Astrocyte (in vitro differentiated cells and primary cell): Measurements from ENCODE around the gene HYDIN. TPM values are rescaled to one million over a fixed set of nuclear protein-coding genes. Genes with fewer than 3 reads are reported as not detected.

Experiments
- DNase-seq: peaks from one replicate; pipeline ENCODE4 v3.0.0-alpha.2; 2010; ENCODE audit warnings: low read depth
- FAIRE-seq: peaks from 2 replicates; lab custom pipeline; 2011; peaks lifted over from hg19 to GRCh38; lab: Jason Lieb, UNC
- H2AFZ ChIP-seq: 2 replicates; pipeline ENCODE4 v1.6.0; 2012; ENCODE audit warnings: low read depth, low read length, inconsistent platforms
- H3K27ac ChIP-seq: 2 replicates; pipeline ENCODE4 v1.5.1; 2011; ENCODE audit warnings: low read depth, low read length, inconsistent platforms
- H3K27me3 ChIP-seq: 2 replicates; pipeline ENCODE4 v1.6.0; 2011; ENCODE audit warnings: low read length, inconsistent platforms; ENCODE audit not compliant: insufficient read depth
- H3K36me3 ChIP-seq: 2 replicates; pipeline ENCODE4 v1.5.1; 2011; ENCODE audit warnings: low read length, inconsistent platforms; ENCODE audit not compliant: insufficient read depth
- H3K4me1 ChIP-seq: 2 replicates; pipeline ENCODE4 v1.5.1; 2011; ENCODE audit warnings: low read length, inconsistent platforms; ENCODE audit not compliant: insufficient read depth
- H3K4me2 ChIP-seq: 2 replicates; pipeline ENCODE4 v1.6.0; 2012; ENCODE audit warnings: low read length, inconsistent platforms
- H3K4me3 ChIP-seq: 2 replicates; pipeline ENCODE4 v1.5.1; 2011; ENCODE audit warnings: low read depth, mild to moderate bottlenecking, low read length, inconsistent platforms; ENCODE audit not compliant: insufficient read depth
- H3K79me2 ChIP-seq: 2 replicates; pipeline ENCODE4 v1.6.0; 2012; ENCODE audit warnings: mild to moderate bottlenecking, low read length, inconsistent platforms; ENCODE audit not compliant: insufficient read depth
- H3K9ac ChIP-seq: 2 replicates; pipeline ENCODE4 v1.6.0; 2012; ENCODE audit warnings: mild to moderate bottlenecking, low read length, inconsistent platforms
- H3K9me3 ChIP-seq: 2 replicates; pipeline ENCODE4 v1.5.1; 2012; ENCODE audit warnings: low read depth, mild to moderate bottlenecking, low read length, inconsistent platforms; ENCODE audit not compliant: insufficient read depth
- H4K20me1 ChIP-seq: 2 replicates; pipeline ENCODE4 v1.6.0; 2012; ENCODE audit warnings: low read length, inconsistent platforms; ENCODE audit not compliant: insufficient read depth
- H3K27ac Mint-ChIP-seq: one replicate; pipeline ENCODE4 v1.8.0; 2021; ENCODE audit warnings: mild to moderate bottlenecking, mixed read lengths; ENCODE audit not compliant: unreplicated experiment
- H3K27me3 Mint-ChIP-seq: one replicate; pipeline ENCODE4 v1.8.0; 2021; ENCODE audit warnings: low read depth, mixed read lengths; ENCODE audit not compliant: unreplicated experiment
- H3K36me3 Mint-ChIP-seq: one replicate; pipeline ENCODE4 v1.8.0; 2021; ENCODE audit warnings: low read depth, mixed read lengths; ENCODE audit not compliant: unreplicated experiment
- H3K4me1 Mint-ChIP-seq: one replicate; pipeline ENCODE4 v1.8.0; 2021; ENCODE audit warnings: low read depth, mixed read lengths; ENCODE audit not compliant: unreplicated experiment
- H3K4me3 Mint-ChIP-seq: one replicate; pipeline ENCODE4 v1.8.0; 2021; ENCODE audit warnings: mild to moderate bottlenecking, moderate library complexity, mixed read lengths; ENCODE audit not compliant: unreplicated experiment
- H3K9me3 Mint-ChIP-seq: one replicate; pipeline ENCODE4 v1.8.0; 2021; ENCODE audit warnings: mild to moderate bottlenecking, mixed read lengths; ENCODE audit not compliant: unreplicated experiment
- EZH2 ChIP-seq: IDR thresholded peaks from 2 replicates; pipeline ENCODE4 v1.6.1; 2012; ENCODE audit warnings: mild to moderate bottlenecking, low read length, inconsistent platforms; ENCODE audit not compliant: insufficient read depth
- total RNA-seq: library from RNA; stranded (reverse); gene quantifications from 2 replicates; pipeline ENCODE4 v1.2.1, GENCODE V29; 2021
- TF ChIP-seq, protein P1 (sequence below): IDR thresholded peaks from 2 replicates; pipeline ENCODE4 v1.5.1; 2011; ENCODE audit warnings: low read depth, mild to moderate bottlenecking, inconsistent platforms, low read length, moderate library complexity; ENCODE audit not compliant: insufficient read depth

Gene HYDIN
- total RNA-seq, 1 donor from 2014 or later: 1.4 TPM

- Mint-ChIP-seq H3K4me3 (no peak overlapping the region), H3K9me3 (peaks cover 19% of the 10 kb centered on the region), H3K27ac (no peak overlapping the region), H3K27me3 (no peaks in the 10 kb centered on the region), H3K4me1 (peaks cover 4% of the 10 kb centered on the region), H3K36me3 (peaks cover 4% of the 10 kb centered on the region)
- DNase-seq (no peak), FAIRE-seq (no peak)
- Histone ChIP-seq H3K9ac (no peak overlapping the region), H3K36me3 (no peaks in the 10 kb centered on the region), H3K4me3 (no peak overlapping the region), H4K20me1 (no peaks in the 10 kb centered on the region), H3K27ac (no peak overlapping the region), H3K4me1 (no peaks in the 10 kb centered on the region), H3K79me2 (no peaks in the 10 kb centered on the region), H3K4me2 (no peak overlapping the region), H3K27me3 (no peaks in the 10 kb centered on the region), H2AFZ (no peak overlapping the region), H3K9me3 (peaks cover 3% of the 10 kb centered on the region)
- TF ChIP-seq EZH2: no peak
- TF ChIP-seq, protein P1, sequence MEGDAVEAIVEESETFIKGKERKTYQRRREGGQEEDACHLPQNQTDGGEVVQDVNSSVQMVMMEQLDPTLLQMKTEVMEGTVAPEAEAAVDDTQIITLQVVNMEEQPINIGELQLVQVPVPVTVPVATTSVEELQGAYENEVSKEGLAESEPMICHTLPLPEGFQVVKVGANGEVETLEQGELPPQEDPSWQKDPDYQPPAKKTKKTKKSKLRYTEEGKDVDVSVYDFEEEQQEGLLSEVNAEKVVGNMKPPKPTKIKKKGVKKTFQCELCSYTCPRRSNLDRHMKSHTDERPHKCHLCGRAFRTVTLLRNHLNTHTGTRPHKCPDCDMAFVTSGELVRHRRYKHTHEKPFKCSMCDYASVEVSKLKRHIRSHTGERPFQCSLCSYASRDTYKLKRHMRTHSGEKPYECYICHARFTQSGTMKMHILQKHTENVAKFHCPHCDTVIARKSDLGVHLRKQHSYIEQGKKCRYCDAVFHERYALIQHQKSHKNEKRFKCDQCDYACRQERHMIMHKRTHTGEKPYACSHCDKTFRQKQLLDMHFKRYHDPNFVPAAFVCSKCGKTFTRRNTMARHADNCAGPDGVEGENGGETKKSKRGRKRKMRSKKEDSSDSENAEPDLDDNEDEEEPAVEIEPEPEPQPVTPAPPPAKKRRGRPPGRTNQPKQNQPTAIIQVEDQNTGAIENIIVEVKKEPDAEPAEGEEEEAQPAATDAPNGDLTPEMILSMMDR: no peak
These were observed 32.1 kb downstream of the HYDIN start for GRCh38 chr16:71198408-71198807.

- Histone ChIP-seq H3K9ac (no peak overlapping the region), H3K36me3 (no peaks in the 10 kb centered on the region), H3K79me2 (no peaks in the 10 kb centered on the region), H4K20me1 (no peaks in the 10 kb centered on the region), H3K27ac (no peak overlapping the region), H2AFZ (no peak overlapping the region), H3K4me3 (no peak overlapping the region), H3K4me1 (no peaks in the 10 kb centered on the region), H3K9me3 (no peaks in the 10 kb centered on the region), H3K27me3 (no peaks in the 10 kb centered on the region), H3K4me2 (no peak overlapping the region)
- DNase-seq (no peak), FAIRE-seq (no peak)
- H3K36me3 Mint-ChIP-seq: no peaks in the 10 kb centered on the region
- H3K4me1 Mint-ChIP-seq: no peaks in the 10 kb centered on the region
- H3K9me3 Mint-ChIP-seq: peaks cover 2% of the 10 kb centered on the region
- TF ChIP-seq, protein P1: no peak
- no peak for TF ChIP-seq EZH2
- H3K27me3 Mint-ChIP-seq: no peaks in the 10 kb centered on the region
- H3K27ac Mint-ChIP-seq: no peak overlapping the region
- H3K4me3 Mint-ChIP-seq: no peak overlapping the region
These were observed 38.1 kb downstream of the HYDIN start for GRCh38 chr16:71192387-71192786.

GRCh38 chr16:71188956-71189712, 41.4 kb downstream of the HYDIN start:
- Histone ChIP-seq H3K4me2 (no peak overlapping the region), H3K27ac (no peak overlapping the region), H3K4me1 (no peaks in the 10 kb centered on the region), H3K9me3 (no peaks in the 10 kb centered on the region), H2AFZ (no peak overlapping the region), H3K9ac (no peak overlapping the region), H3K27me3 (no peaks in the 10 kb centered on the region), H3K4me3 (no peak overlapping the region), H3K79me2 (no peaks in the 10 kb centered on the region), H4K20me1 (no peaks in the 10 kb centered on the region), H3K36me3 (no peaks in the 10 kb centered on the region)
- Mint-ChIP-seq H3K9me3 (no peaks in the 10 kb centered on the region), H3K4me3 (no peak overlapping the region), H3K36me3 (no peaks in the 10 kb centered on the region), H3K4me1 (peaks cover 15% of the 10 kb centered on the region), H3K27ac (no peak overlapping the region), H3K27me3 (no peaks in the 10 kb centered on the region)
- no peak for TF ChIP-seq EZH2
- TF ChIP-seq, protein P1: no peak
- no peak for DNase-seq
- no peak for FAIRE-seq
